Neutrophil (primary cell): Measurements from ENCODE around the gene PRPF4.

Source experiments
- H3K27ac ChIP-seq: fragments of 200-600 bp; sonication (generic); 2 replicates; pipeline ENCODE4 v1.5.1; 2016; ENCODE audit warnings: mild to moderate bottlenecking, moderate library complexity
- H3K27me3 ChIP-seq: fragments of 200-600 bp; sonication (generic); 2 replicates; pipeline ENCODE4 v1.6.0; 2016; ENCODE audit warnings: mild to moderate bottlenecking
- H3K36me3 ChIP-seq: fragments of 200-600 bp; sonication (generic); 2 replicates; pipeline ENCODE4 v1.5.1; 2017
- H3K4me1 ChIP-seq, 2 experiments: fragments of 200-600 bp in 1 of 2; sonication (generic) in 1 of 2; 1 replicate in 1 of 2; 2 replicates in 1 of 2; pipeline versions ENCODE4 v1.5.1 to v1.6.1; 2013 to 2016; ENCODE audit warnings: low read depth in 1 of 2, low read length in 1 of 2, mild to moderate bottlenecking in 1 of 2, moderate library complexity in 1 of 2; ENCODE audit not compliant: control insufficient read depth in 1 of 2, insufficient read depth in 1 of 2
- H3K4me3 ChIP-seq, 2 experiments: fragments of 200-600 bp in 1 of 2; sonication (generic) in 1 of 2; 1 replicate in 1 of 2; 2 replicates in 1 of 2; pipeline ENCODE4 v1.5.1; 2013 to 2016; ENCODE audit warnings: low read depth in 1 of 2, low read length in 1 of 2, mild to moderate bottlenecking in 1 of 2, moderate library complexity in 1 of 2
- H3K9me3 ChIP-seq: fragments of 200-600 bp; sonication (generic); 2 replicates; pipeline ENCODE4 v1.5.1; 2016
- TF ChIP-seq, protein P1 (sequence below): fragments of 200-600 bp; sonication (generic); IDR thresholded peaks from 2 replicates; pipeline ENCODE4 v1.5.1; 2016; ENCODE audit warnings: antibody characterized with exemption

PRPF4 gene

DNA sequence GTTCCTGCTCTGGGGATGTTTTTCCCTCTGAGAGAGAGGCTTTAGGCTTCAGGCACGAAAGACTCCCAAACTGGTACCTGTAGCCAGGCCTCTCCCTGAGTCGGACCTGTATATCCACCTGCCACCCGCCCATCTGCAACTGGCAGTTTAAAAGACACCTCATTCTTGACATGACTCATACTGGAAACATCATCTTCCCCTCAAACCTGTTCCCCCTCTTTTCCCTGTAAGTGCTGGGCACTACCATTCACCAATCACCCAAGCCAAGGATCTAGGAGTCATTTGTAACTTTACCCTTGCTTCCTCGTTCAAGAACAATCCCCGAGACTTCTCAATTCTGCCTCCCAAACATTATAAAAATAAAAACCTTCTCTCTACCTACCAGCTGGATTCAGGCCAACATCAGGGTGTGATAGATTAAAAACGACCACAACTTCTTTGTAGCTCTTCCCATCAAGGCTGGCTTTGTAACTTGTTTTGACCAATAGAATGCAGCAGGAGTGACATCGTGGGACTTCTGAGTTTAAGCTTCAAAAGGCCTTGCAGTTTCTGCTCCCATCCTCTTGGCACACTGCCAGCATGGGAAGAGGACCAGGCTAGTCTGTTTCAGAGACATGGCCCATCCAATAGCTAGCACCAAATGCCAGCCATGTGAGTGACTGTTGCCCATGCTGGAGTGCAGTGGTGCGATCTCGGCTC is 66.4 kb downstream of the PRPF4 start:
- TF ChIP-seq, protein P1, sequence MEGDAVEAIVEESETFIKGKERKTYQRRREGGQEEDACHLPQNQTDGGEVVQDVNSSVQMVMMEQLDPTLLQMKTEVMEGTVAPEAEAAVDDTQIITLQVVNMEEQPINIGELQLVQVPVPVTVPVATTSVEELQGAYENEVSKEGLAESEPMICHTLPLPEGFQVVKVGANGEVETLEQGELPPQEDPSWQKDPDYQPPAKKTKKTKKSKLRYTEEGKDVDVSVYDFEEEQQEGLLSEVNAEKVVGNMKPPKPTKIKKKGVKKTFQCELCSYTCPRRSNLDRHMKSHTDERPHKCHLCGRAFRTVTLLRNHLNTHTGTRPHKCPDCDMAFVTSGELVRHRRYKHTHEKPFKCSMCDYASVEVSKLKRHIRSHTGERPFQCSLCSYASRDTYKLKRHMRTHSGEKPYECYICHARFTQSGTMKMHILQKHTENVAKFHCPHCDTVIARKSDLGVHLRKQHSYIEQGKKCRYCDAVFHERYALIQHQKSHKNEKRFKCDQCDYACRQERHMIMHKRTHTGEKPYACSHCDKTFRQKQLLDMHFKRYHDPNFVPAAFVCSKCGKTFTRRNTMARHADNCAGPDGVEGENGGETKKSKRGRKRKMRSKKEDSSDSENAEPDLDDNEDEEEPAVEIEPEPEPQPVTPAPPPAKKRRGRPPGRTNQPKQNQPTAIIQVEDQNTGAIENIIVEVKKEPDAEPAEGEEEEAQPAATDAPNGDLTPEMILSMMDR = no peak
- no peaks in the 10 kb centered on the region for H3K9me3 ChIP-seq
- no peak overlapping the region for H3K27ac ChIP-seq
- H3K4me3 ChIP-seq = no peak overlapping the region
- H3K36me3 ChIP-seq = no peaks in the 10 kb centered on the region
- H3K4me1 ChIP-seq = peaks cover 14 to 15% of the 10 kb centered on the region in 2 experiments
- no peaks in the 10 kb centered on the region for H3K27me3 ChIP-seq
